Hepatocyte (in vitro differentiated cells): ENCODE data around the gene TMCC1. TPM values are rescaled to one million over a fixed set of nuclear protein-coding genes. Genes with fewer than 3 reads are reported as not detected.

ENCODE experiments used
- DNase-seq: peaks from one replicate; pipeline ENCODE4 v3.0.0-alpha.2; 2016; ENCODE audit warnings: low spot score
- H2AFZ ChIP-seq: fragments of 200-600 bp; sonication (generic); 2 replicates; pipeline ENCODE4 v1.6.0; 2016; ENCODE audit warnings: antibody characterized with exemption, mild to moderate bottlenecking
- H3K27ac ChIP-seq: fragments of 200-600 bp; sonication (generic); 2 replicates; pipeline ENCODE4 v1.5.1; 2016; ENCODE audit warnings: mild to moderate bottlenecking
- H3K27me3 ChIP-seq: fragments of 200-600 bp; sonication (generic); 2 replicates; pipeline ENCODE4 v1.6.1; 2016
- H3K36me3 ChIP-seq: fragments of 200-600 bp; sonication (generic); replicated peaks from 2 replicates; pipeline ENCODE4 v1.5.1; 2016; ENCODE audit warnings: low read depth; ENCODE audit not compliant: insufficient read depth
- H3K4me1 ChIP-seq: fragments of 200-600 bp; sonication (generic); 2 replicates; pipeline ENCODE4 v1.5.1; 2016; ENCODE audit warnings: mild to moderate bottlenecking, moderate library complexity; ENCODE audit not compliant: insufficient read depth
- H3K4me2 ChIP-seq: fragments of 200-600 bp; sonication (generic); 2 replicates; pipeline ENCODE4 v1.6.0; 2016
- H3K4me3 ChIP-seq: fragments of 200-600 bp; sonication (generic); 2 replicates; pipeline ENCODE4 v1.5.1; 2016; ENCODE audit warnings: mild to moderate bottlenecking
- H3K79me2 ChIP-seq: fragments of 200-600 bp; sonication (generic); 2 replicates; pipeline ENCODE4 v1.6.0; 2017; ENCODE audit warnings: mild to moderate bottlenecking
- H3K9me2 ChIP-seq: fragments of 200-600 bp; sonication (generic); replicated peaks from 2 replicates; pipeline ENCODE4 v1.6.0; 2017; ENCODE audit warnings: mild to moderate bottlenecking; ENCODE audit not compliant: insufficient read depth
- H3K9me3 ChIP-seq: fragments of 200-600 bp; sonication (generic); 2 replicates; pipeline ENCODE4 v1.5.1; 2016; ENCODE audit warnings: low read depth, mild to moderate bottlenecking
- H4K20me1 ChIP-seq: fragments of 200-600 bp; sonication (generic); 2 replicates; pipeline ENCODE4 v1.6.0; 2016; ENCODE audit warnings: mild to moderate bottlenecking; ENCODE audit not compliant: insufficient read depth, poor library complexity, severe bottlenecking
- EZH2 ChIP-seq: fragments of 200-600 bp; sonication (generic); IDR thresholded peaks from 2 replicates; pipeline ENCODE4 v1.6.1; 2016; ENCODE audit warnings: antibody characterized with exemption, mild to moderate bottlenecking, borderline replicate concordance
- EZH2phosphoT487 ChIP-seq: fragments of 200-600 bp; sonication (generic); IDR thresholded peaks from one replicate; pipeline ENCODE4 v1.6.1; 2018; ENCODE audit warnings: antibody characterized with exemption, mild to moderate bottlenecking, low read depth, moderate library complexity; ENCODE audit not compliant: unreplicated experiment, severe bottlenecking
- WGBS: methylation state at CpG from one replicate; pipeline ENCODE4 v1.1.6; 2016; ENCODE audit warnings: low lambda C conversion rate; ENCODE audit errors: missing lambda C conversion rate; 5-methylcytosine and 5-hydroxymethylcytosine counted together
- polyA plus RNA-seq: library from polyadenylated mRNA; unstranded; fragments of >200 nt; fragmentation: Nextera tagmentation; extraction: Ambion mirVana; gene quantifications from 2 replicates; pipeline ENCODE4 v1.2.1, GENCODE V29; 2016
- total RNA-seq: library from RNA; depleted of rRNA; stranded (reverse); fragments of >200 nt; gene quantifications from 2 replicates; pipeline ENCODE4 v1.2.3, GENCODE V29; 2014
- TF ChIP-seq, protein P1 (sequence below): fragments of 200-600 bp; sonication (generic); IDR thresholded peaks from 2 replicates; pipeline ENCODE4 v1.5.1; 2016; ENCODE audit warnings: antibody characterized with exemption, mild to moderate bottlenecking; ENCODE audit not compliant: poor library complexity

Gene TMCC1
- total and polyA plus RNA-seq, 2 experiments from 2014 or later = 7.0 to 17.3 TPM

DNA sequence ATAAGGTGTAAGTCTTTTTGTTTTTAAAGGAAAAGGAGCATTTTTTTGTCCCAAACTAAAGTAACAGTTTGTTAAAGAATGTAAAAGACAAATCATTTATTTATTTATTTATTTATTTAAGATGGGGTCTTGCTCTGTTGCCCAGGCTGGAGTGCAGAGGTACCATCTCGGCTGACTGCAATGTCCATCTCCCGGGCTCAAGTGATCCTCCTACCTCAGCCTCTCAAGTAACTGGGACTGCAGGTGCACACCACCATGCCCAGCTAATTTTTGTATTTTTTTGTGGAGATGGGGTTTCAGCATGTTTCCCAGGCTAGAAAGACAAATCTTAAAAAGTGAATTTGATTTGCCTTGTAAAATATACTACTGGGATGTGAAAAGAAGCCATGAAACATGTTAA, 200.8 kb downstream of the TMCC1 start:
- Histone ChIP-seq H4K20me1 (peaks cover 6% of the 10 kb centered on the region), H3K9me2 (no peaks in the 10 kb centered on the region), H3K27ac (no peak overlapping the region), H3K4me2 (no peak overlapping the region), H3K4me1 (peaks cover 5% of the 10 kb centered on the region), H3K27me3 (no peaks in the 10 kb centered on the region), H3K9me3 (no peaks in the 10 kb centered on the region), H3K79me2 (peaks cover 18% of the 10 kb centered on the region), H2AFZ (no peak overlapping the region), H3K36me3 (no peaks in the 10 kb centered on the region), H3K4me3 (no peak overlapping the region)
- no peak for DNase-seq
- TF ChIP-seq, protein P1, sequence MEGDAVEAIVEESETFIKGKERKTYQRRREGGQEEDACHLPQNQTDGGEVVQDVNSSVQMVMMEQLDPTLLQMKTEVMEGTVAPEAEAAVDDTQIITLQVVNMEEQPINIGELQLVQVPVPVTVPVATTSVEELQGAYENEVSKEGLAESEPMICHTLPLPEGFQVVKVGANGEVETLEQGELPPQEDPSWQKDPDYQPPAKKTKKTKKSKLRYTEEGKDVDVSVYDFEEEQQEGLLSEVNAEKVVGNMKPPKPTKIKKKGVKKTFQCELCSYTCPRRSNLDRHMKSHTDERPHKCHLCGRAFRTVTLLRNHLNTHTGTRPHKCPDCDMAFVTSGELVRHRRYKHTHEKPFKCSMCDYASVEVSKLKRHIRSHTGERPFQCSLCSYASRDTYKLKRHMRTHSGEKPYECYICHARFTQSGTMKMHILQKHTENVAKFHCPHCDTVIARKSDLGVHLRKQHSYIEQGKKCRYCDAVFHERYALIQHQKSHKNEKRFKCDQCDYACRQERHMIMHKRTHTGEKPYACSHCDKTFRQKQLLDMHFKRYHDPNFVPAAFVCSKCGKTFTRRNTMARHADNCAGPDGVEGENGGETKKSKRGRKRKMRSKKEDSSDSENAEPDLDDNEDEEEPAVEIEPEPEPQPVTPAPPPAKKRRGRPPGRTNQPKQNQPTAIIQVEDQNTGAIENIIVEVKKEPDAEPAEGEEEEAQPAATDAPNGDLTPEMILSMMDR = no peak
- TF ChIP-seq EZH2 = no peak
- no peak for TF ChIP-seq EZH2phosphoT487
- WGBS = 100% methylated on average over 2 of the region's 2 CpGs

GRCh38 chr3:129690963-129691362, 202.5 kb downstream of the TMCC1 start:
- Histone ChIP-seq H4K20me1 (peaks cover 6% of the 10 kb centered on the region), H3K27ac (no peak overlapping the region), H3K9me3 (no peaks in the 10 kb centered on the region), H3K9me2 (no peaks in the 10 kb centered on the region), H3K27me3 (no peaks in the 10 kb centered on the region), H3K4me2 (no peak overlapping the region), H3K36me3 (no peaks in the 10 kb centered on the region), H3K79me2 (peaks cover 32% of the 10 kb centered on the region), H2AFZ (no peak overlapping the region), H3K4me1 (peaks cover 13% of the 10 kb centered on the region), H3K4me3 (no peak overlapping the region)
- no peak for TF ChIP-seq EZH2
- TF ChIP-seq, protein P1 = no peak
- WGBS = 92% methylated on average over 2 of the region's 2 CpGs
- no peak for DNase-seq

DNA sequence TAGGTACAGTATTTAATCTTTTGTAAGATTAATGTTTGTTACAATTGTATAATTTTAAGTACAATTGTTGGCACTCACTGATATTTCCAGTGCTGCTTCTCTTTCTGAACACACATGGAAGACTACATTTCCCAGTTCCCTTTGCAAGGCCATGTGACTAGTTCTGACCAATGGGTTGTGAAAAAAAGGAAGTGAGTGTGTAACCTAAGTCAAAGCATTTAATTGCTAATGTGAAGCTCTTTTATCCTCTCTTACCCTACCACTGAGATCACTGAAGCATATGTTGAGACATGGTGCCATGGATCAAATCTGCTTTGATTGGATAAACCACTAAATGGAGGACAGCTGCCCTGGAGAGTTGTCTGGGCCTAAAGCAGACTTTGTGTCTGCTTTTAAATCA, 203.1 kb downstream of the TMCC1 start:
- Histone ChIP-seq H3K4me3 (no peak overlapping the region), H3K9me3 (no peaks in the 10 kb centered on the region), H3K79me2 (peaks cover 38% of the 10 kb centered on the region), H3K27me3 (no peaks in the 10 kb centered on the region), H3K4me2 (no peak overlapping the region), H2AFZ (no peak overlapping the region), H3K9me2 (no peaks in the 10 kb centered on the region), H4K20me1 (peaks cover 6% of the 10 kb centered on the region), H3K4me1 (peaks cover 13% of the 10 kb centered on the region), H3K27ac (no peak overlapping the region), H3K36me3 (no peaks in the 10 kb centered on the region)
- DNase-seq = peak; percentile 49
- TF ChIP-seq EZH2phosphoT487 = no peak
- no peak for TF ChIP-seq EZH2
- TF ChIP-seq, protein P1 = no peak

DNA sequence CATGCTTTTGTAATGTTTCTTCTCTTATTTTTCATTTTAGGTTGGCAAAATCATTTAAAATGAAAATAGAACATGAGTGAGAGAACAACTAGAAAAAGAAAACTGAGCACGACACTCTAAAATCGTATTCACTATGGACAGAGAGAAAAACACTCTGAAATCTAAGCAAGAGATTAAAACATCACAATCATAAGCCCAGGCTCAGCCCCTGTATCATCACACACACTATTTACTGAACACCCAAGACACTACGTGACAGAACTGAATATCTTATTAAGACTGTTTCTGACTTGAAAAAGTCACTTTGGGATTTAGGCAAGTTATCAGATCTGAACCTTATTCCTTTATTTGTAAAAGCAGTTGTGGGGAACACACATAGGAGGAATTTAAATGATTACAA, 204.5 kb downstream of the TMCC1 start:
- Histone ChIP-seq H2AFZ (no peak overlapping the region), H3K4me2 (peak overlapping the region; percentile 75), H3K27ac (peak overlapping the region; percentile 62), H4K20me1 (peaks cover 6% of the 10 kb centered on the region), H3K9me3 (no peaks in the 10 kb centered on the region), H3K9me2 (no peaks in the 10 kb centered on the region), H3K4me1 (peaks cover 18% of the 10 kb centered on the region), H3K36me3 (no peaks in the 10 kb centered on the region), H3K4me3 (no peak overlapping the region), H3K27me3 (no peaks in the 10 kb centered on the region), H3K79me2 (peaks cover 51% of the 10 kb centered on the region)
- TF ChIP-seq EZH2phosphoT487 (no peak), EZH2 (no peak)
- TF ChIP-seq, protein P1 = no peak
- DNase-seq = no peak
- WGBS = 78% methylated on average over 3 of the region's 3 CpGs
